ENCODE data around the gene ELFN2.

The ELFN2 gene

DNA sequence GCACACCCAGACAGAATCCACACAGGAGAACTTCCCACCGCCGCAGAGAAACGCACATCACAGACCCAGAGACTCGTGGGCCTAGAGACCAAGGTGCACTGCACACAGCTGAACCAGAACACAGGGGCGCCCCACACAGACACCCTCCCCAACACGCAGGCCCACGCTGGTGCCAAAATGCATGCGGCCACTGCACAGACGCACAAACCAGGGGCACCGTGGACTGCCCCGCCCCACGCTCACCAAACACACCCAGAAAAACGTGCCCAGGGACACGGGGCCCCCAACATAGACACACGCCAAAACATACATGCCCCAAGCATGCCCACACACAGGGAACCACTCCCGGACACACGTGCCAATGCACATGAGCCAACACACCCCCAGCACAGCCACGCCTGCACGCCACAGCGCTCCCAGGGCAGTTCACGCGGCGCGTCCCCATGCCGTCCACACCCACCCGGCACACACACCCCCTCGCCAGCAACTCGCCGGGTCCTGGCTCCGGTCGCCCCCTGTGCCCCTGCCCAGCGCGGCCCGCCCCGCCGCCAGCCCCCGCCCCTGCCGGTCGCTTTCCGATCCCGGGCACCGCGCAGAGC, 7.8 kb downstream of the ELFN2 start:
- Histone ChIP-seq H4K20me1 (ENCODE audit: control insufficient read depth, insufficient read depth, low read depth, low read length) (no peaks in the 10 kb centered on the region), H3K36me3 (ENCODE audit: control insufficient read depth, low read length) (no peaks in the 10 kb centered on the region), H3K9me3 (ENCODE audit: control insufficient read depth, insufficient read depth, low read length) (no peaks in the 10 kb centered on the region), H3K27ac (ENCODE audit: low read depth, low read length) (no peak overlapping the region), H3K79me2 (ENCODE audit: control insufficient read depth, low read length) (no peaks in the 10 kb centered on the region), H3K4me1 (ENCODE audit: control insufficient read depth, low read length) (peaks cover 3% of the 10 kb centered on the region; the same call in 1 of the 2 replicates), H3F3A (ENCODE audit: control insufficient read depth, insufficient read depth) (no peaks in the 10 kb centered on the region), H3K4me3 (ENCODE audit: low read length) (no peak overlapping the region), H3K9me2 (replicated peaks; ENCODE audit: control insufficient read depth, low read length) (no peaks in the 10 kb centered on the region), H3K4me2 (ENCODE audit: low read length) (no peak overlapping the region), H3K27me3 (ENCODE audit: control insufficient read depth, low read length) (peaks cover 68% of the 10 kb centered on the region)
- TF ChIP-seq, protein P1, sequence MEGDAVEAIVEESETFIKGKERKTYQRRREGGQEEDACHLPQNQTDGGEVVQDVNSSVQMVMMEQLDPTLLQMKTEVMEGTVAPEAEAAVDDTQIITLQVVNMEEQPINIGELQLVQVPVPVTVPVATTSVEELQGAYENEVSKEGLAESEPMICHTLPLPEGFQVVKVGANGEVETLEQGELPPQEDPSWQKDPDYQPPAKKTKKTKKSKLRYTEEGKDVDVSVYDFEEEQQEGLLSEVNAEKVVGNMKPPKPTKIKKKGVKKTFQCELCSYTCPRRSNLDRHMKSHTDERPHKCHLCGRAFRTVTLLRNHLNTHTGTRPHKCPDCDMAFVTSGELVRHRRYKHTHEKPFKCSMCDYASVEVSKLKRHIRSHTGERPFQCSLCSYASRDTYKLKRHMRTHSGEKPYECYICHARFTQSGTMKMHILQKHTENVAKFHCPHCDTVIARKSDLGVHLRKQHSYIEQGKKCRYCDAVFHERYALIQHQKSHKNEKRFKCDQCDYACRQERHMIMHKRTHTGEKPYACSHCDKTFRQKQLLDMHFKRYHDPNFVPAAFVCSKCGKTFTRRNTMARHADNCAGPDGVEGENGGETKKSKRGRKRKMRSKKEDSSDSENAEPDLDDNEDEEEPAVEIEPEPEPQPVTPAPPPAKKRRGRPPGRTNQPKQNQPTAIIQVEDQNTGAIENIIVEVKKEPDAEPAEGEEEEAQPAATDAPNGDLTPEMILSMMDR (IDR thresholded peaks at IDR 0.05; ENCODE audit: low read depth, low read length, poor library complexity, severe bottlenecking), result no peak
- no peak for TF ChIP-seq EZH2phosphoT487 (IDR thresholded peaks at IDR 0.05; ENCODE audit: borderline replicate concordance, low read length)

DNA sequence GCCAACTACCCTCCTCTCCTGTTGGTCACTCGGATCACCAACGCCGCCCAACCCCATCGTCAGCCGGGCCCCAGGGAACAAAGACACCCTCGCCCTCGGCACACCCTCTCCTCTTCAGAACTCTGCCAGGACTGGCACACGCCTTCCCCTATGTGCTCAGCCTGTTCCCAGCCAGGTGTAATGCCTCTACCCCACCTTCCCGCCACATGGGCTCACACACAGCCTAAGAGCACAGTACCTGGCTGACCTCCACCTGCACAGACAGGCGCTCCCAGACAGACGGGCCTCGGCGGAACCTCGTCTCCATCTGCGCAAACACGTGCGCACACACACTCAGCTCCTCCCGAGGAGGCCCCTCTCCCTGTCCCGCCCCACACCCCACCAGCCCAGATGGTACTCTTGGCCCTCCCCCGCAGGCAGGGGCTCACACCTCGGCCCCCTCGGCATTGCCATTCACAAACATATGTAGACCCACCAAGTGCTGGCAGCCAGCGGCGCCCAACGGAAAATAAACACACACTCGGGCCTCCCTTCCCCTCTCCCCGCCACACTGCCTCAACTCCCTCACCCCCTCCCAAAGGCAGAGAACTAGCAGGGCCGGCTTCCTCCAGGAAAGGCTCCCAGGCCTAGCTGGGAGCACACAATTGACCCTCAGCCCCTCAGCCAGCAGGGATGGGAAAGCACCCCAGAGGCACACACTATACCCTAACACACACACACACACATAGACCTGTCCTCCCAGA, 8.5 kb downstream of the ELFN2 start:
- Histone ChIP-seq H3K4me2 (ENCODE audit: low read length) (no peak overlapping the region), H3F3A (ENCODE audit: control insufficient read depth, insufficient read depth) (no peaks in the 10 kb centered on the region), H3K4me1 (ENCODE audit: control insufficient read depth, low read length) (peaks cover 3% of the 10 kb centered on the region; the same call in 1 of the 2 replicates), H3K9me2 (replicated peaks; ENCODE audit: control insufficient read depth, low read length) (no peaks in the 10 kb centered on the region), H3K36me3 (ENCODE audit: control insufficient read depth, low read length) (no peaks in the 10 kb centered on the region), H3K27me3 (ENCODE audit: control insufficient read depth, low read length) (peaks cover 61% of the 10 kb centered on the region), H3K27ac (ENCODE audit: low read depth, low read length) (no peak overlapping the region), H3K9me3 (ENCODE audit: control insufficient read depth, insufficient read depth, low read length) (no peaks in the 10 kb centered on the region), H3K79me2 (ENCODE audit: control insufficient read depth, low read length) (no peaks in the 10 kb centered on the region), H3K4me3 (ENCODE audit: low read length) (no peak overlapping the region), H4K20me1 (ENCODE audit: control insufficient read depth, insufficient read depth, low read depth, low read length) (no peaks in the 10 kb centered on the region)
- TF ChIP-seq EZH2phosphoT487 (IDR thresholded peaks at IDR 0.05; ENCODE audit: borderline replicate concordance, low read length), result no peak
- TF ChIP-seq, protein P1 (IDR thresholded peaks at IDR 0.05; ENCODE audit: low read depth, low read length, poor library complexity, severe bottlenecking), result no peak

DNA sequence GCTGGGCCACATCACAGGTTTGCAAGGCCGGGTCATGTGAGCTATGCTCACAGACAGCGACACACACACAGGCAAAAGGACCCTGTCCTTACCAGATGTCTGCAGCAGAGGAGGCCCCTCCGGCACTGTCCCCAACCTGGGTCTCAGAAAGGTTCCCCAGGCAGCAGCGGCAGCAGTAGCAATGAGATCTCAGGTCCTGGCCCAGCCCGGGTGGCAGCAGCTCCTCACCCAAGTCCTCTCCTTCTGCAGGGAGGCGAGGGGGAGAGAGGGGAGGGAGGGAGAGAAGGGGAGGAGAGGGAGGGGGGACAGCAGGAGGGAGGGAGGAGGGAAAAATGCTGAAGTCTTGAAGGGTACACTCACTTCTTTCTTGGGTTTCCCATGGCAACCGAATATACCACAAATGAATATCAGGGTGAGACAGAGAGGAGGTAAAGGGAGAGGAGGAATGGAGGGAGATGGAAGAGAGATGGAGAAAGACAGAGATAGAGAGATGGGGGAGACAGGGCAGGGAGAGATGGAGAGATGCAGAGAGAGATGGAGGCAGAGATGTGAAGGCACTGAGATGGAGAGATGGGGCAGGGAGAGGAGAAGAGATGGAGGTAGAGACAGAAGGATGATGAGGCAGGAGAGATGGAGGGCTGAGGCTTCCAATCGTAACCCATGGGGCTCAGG, 9.5 kb downstream of the ELFN2 start:
- Histone ChIP-seq H3K9me2 (replicated peaks; ENCODE audit: control insufficient read depth, low read length) (no peaks in the 10 kb centered on the region), H3F3A (ENCODE audit: control insufficient read depth, insufficient read depth) (no peaks in the 10 kb centered on the region), H3K36me3 (ENCODE audit: control insufficient read depth, low read length) (no peaks in the 10 kb centered on the region), H3K27me3 (ENCODE audit: control insufficient read depth, low read length) (peaks cover 60% of the 10 kb centered on the region), H3K9me3 (ENCODE audit: control insufficient read depth, insufficient read depth, low read length) (no peaks in the 10 kb centered on the region), H3K27ac (ENCODE audit: low read depth, low read length) (no peak overlapping the region), H3K4me1 (ENCODE audit: control insufficient read depth, low read length) (peaks cover 3% of the 10 kb centered on the region; the same call in 1 of the 2 replicates), H4K20me1 (ENCODE audit: control insufficient read depth, insufficient read depth, low read depth, low read length) (no peaks in the 10 kb centered on the region), H3K4me2 (ENCODE audit: low read length) (no peak overlapping the region), H3K4me3 (ENCODE audit: low read length) (no peak overlapping the region), H3K79me2 (ENCODE audit: control insufficient read depth, low read length) (no peaks in the 10 kb centered on the region)
- TF ChIP-seq EZH2phosphoT487 (IDR thresholded peaks at IDR 0.05; ENCODE audit: borderline replicate concordance, low read length), result no peak
- TF ChIP-seq, protein P1 (IDR thresholded peaks at IDR 0.05; ENCODE audit: low read depth, low read length, poor library complexity, severe bottlenecking), result no peak

Data from DOHH2 (cell line).